ENCODE data around the gene BCAS3.

- TF ChIP-seq SP1 (IDR thresholded peaks at IDR 0.05), result no peak
- TF ChIP-seq BHLHE40 (IDR thresholded peaks at IDR 0.05; ENCODE audit: borderline replicate concordance), result no peak
- TF ChIP-seq ZNF384 (IDR thresholded peaks at IDR 0.05), result no peak
- no peak for TF ChIP-seq NFRKB (IDR thresholded peaks at IDR 0.05)
- no peak for TF ChIP-seq FOXA1 (IDR thresholded peaks at IDR 0.05)
- no peak for TF ChIP-seq HDGF (IDR thresholded peaks at IDR 0.05; ENCODE audit: borderline replicate concordance)
- no peak for TF ChIP-seq ARNT (IDR thresholded peaks at IDR 0.05)
- no peak for TF ChIP-seq FOXK2 (IDR thresholded peaks at IDR 0.05)
- no peak for TF ChIP-seq TARDBP (IDR thresholded peaks at IDR 0.05)
These were observed 293.1 kb downstream of the BCAS3 start for GRCh38 chr17:60970741-60971140.
